ENCODE measurements around the gene WRAP73. TPM values are rescaled to one million over a fixed set of nuclear protein-coding genes. Genes with fewer than 3 reads are reported as not detected.
A peak's percentile ranks its signal among the peaks of the same experiment; 100 is the strongest.
"Not testable (repeated sequence)": the region's sequence is repeated elsewhere in the genome, so short reads cannot be mapped to it uniquely, and the experiment has no call there.

Gene WRAP73
- total RNA-seq, 2 donors from 2014 or later = 24.8 to 25.9 TPM

- peak overlapping the region; percentile 92 for H3K27ac Mint-ChIP-seq
- peaks cover 39% of the 10 kb centered on the region for H3K4me1 Mint-ChIP-seq
- H3K9me3 ChIP-seq (ENCODE audit: control insufficient read depth, low read length, poor library complexity, severe bottlenecking); ATAC-seq; DNase-seq; H3K36me3 Mint-ChIP-seq (ENCODE audit: low read depth); H3K27me3 Mint-ChIP-seq; H3K4me3 Mint-ChIP-seq: not testable (repeated sequence)
These were observed 27.8 kb downstream of the WRAP73 start for GRCh38 chr1:3622102-3622501.

GRCh38 chr1:3621151-3621671 is 28.7 kb downstream of the WRAP73 start:
- not testable (repeated sequence) for H3K9me3 ChIP-seq (ENCODE audit: control insufficient read depth, low read length, poor library complexity, severe bottlenecking); ATAC-seq; H3K27me3 Mint-ChIP-seq; H3K4me3 Mint-ChIP-seq; DNase-seq; H3K36me3 Mint-ChIP-seq (ENCODE audit: low read depth)
- Mint-ChIP-seq H3K4me1 (peaks cover 39% of the 10 kb centered on the region), H3K27ac (peak overlapping the region; percentile 92)

GRCh38 chr1:3620708-3621107 is 29.2 kb downstream of the WRAP73 start:
- Mint-ChIP-seq H3K36me3 (ENCODE audit: low read depth) (no peaks in the 10 kb centered on the region), H3K27me3 (peaks cover 8% of the 10 kb centered on the region), H3K27ac (peak overlapping the region; percentile 87), H3K4me1 (peaks cover 34% of the 10 kb centered on the region), H3K4me3 (no peak overlapping the region)
- no peak for DNase-seq
- no peak for ATAC-seq
- no peaks in the 10 kb centered on the region for H3K9me3 ChIP-seq (ENCODE audit: control insufficient read depth, low read length, poor library complexity, severe bottlenecking)

GRCh38 chr1:3618881-3619671 is 30.8 kb downstream of the WRAP73 start:
- Mint-ChIP-seq H3K4me1 (peaks cover 26% of the 10 kb centered on the region), H3K4me3 (no peak overlapping the region), H3K27ac (peak overlapping the region; percentile 2), H3K36me3 (ENCODE audit: low read depth) (no peaks in the 10 kb centered on the region), H3K27me3 (peaks cover 25% of the 10 kb centered on the region)
- DNase-seq = peak; percentile 57 to 66 (median 58)
- no peaks in the 10 kb centered on the region for H3K9me3 ChIP-seq (ENCODE audit: control insufficient read depth, low read length, poor library complexity, severe bottlenecking)
- peak; percentile 92 for ATAC-seq

- no peak for ATAC-seq
- DNase-seq = no peak
- H3K36me3 Mint-ChIP-seq (ENCODE audit: low read depth) = no peaks in the 10 kb centered on the region
- H3K4me3 Mint-ChIP-seq = no peak overlapping the region
- H3K27me3 Mint-ChIP-seq = peaks cover 30% of the 10 kb centered on the region
- no peak overlapping the region for H3K27ac Mint-ChIP-seq
- peaks cover 21% of the 10 kb centered on the region for H3K4me1 Mint-ChIP-seq
- no peaks in the 10 kb centered on the region for H3K9me3 ChIP-seq (ENCODE audit: control insufficient read depth, low read length, poor library complexity, severe bottlenecking)
These were observed 31.4 kb downstream of the WRAP73 start for GRCh38 chr1:3618531-3618880.

- no peaks in the 10 kb centered on the region for H3K9me3 ChIP-seq (ENCODE audit: control insufficient read depth, low read length, poor library complexity, severe bottlenecking)
- Mint-ChIP-seq H3K27me3 (peaks cover 30% of the 10 kb centered on the region), H3K27ac (no peak overlapping the region), H3K36me3 (ENCODE audit: low read depth) (no peaks in the 10 kb centered on the region), H3K4me1 (peaks cover 16% of the 10 kb centered on the region), H3K4me3 (no peak overlapping the region)
- DNase-seq = no peak
- no peak for ATAC-seq
These were observed 32.0 kb downstream of the WRAP73 start for GRCh38 chr1:3617806-3618345.

GRCh38 chr1:3616861-3617260 is 33.0 kb downstream of the WRAP73 start:
- no peak overlapping the region for H3K4me3 Mint-ChIP-seq

GRCh38 chr1:3614755-3615742 is 34.9 kb downstream of the WRAP73 start:
- H3K27me3 Mint-ChIP-seq = peaks cover 30% of the 10 kb centered on the region
- H3K4me3 Mint-ChIP-seq = no peak overlapping the region
- H3K4me1 Mint-ChIP-seq = peaks cover 15% of the 10 kb centered on the region
- H3K36me3 Mint-ChIP-seq (ENCODE audit: low read depth) = no peaks in the 10 kb centered on the region
- no peak overlapping the region for H3K27ac Mint-ChIP-seq
- no peak for ATAC-seq
- no peak for DNase-seq
- no peaks in the 10 kb centered on the region for H3K9me3 ChIP-seq (ENCODE audit: control insufficient read depth, low read length, poor library complexity, severe bottlenecking)

More at GRCh38 chr1:3616861-3617260, 33.0 kb downstream of the WRAP73 start:
- Mint-ChIP-seq H3K27ac (no peak overlapping the region), H3K27me3 (peaks cover 30% of the 10 kb centered on the region), H3K4me1 (peaks cover 13% of the 10 kb centered on the region), H3K36me3 (ENCODE audit: low read depth) (no peaks in the 10 kb centered on the region)
- no peak for DNase-seq
- ATAC-seq = no peak
- no peaks in the 10 kb centered on the region for H3K9me3 ChIP-seq (ENCODE audit: control insufficient read depth, low read length, poor library complexity, severe bottlenecking)

- Mint-ChIP-seq H3K27me3 (peaks cover 45% of the 10 kb centered on the region), H3K36me3 (ENCODE audit: low read depth) (no peaks in the 10 kb centered on the region), H3K4me3 (peak overlapping the region; percentile 83), H3K4me1 (peaks cover 10% of the 10 kb centered on the region), H3K27ac (no peak overlapping the region)
- no peaks in the 10 kb centered on the region for H3K9me3 ChIP-seq (ENCODE audit: control insufficient read depth, low read length, poor library complexity, severe bottlenecking)
- ATAC-seq = no peak
- DNase-seq = no peak
These were observed 37.8 kb downstream of the WRAP73 start for GRCh38 chr1:3612123-3612522.

- peaks cover 44% of the 10 kb centered on the region for H3K27me3 Mint-ChIP-seq
- no peak within 1 kb of the TSS for H3K27ac Mint-ChIP-seq
- H3K36me3 Mint-ChIP-seq (ENCODE audit: low read depth) = no peaks in the 10 kb centered on the region
- DNase-seq (peak in 2 of 3 donors; percentile 55 to 62), ATAC-seq (peak; percentile 67)
- H3K4me3 Mint-ChIP-seq = peak within 1 kb of the TSS; percentile 83
- H3K4me1 Mint-ChIP-seq = peaks cover 10% of the 10 kb centered on the region
- no peaks in the 10 kb centered on the region for H3K9me3 ChIP-seq (ENCODE audit: control insufficient read depth, low read length, poor library complexity, severe bottlenecking)
These were observed 38.5 kb downstream of the WRAP73 start, which contains the start of gene MEGF6 for GRCh38 chr1:3611170-3612019. MEGF6 (minus strand) TSS chr1:3611508; CDS start chr1:3611268, 240 bp downstream.

- Mint-ChIP-seq H3K27me3 (peaks cover 36% of the 10 kb centered on the region), H3K36me3 (ENCODE audit: low read depth) (no peaks in the 10 kb centered on the region), H3K4me3 (peak overlapping the region; percentile 83), H3K27ac (no peak overlapping the region), H3K4me1 (peaks cover 10% of the 10 kb centered on the region)
- no peaks in the 10 kb centered on the region for H3K9me3 ChIP-seq (ENCODE audit: control insufficient read depth, low read length, poor library complexity, severe bottlenecking)
- DNase-seq (no peak), ATAC-seq (no peak)
These were observed 39.3 kb downstream of the WRAP73 start for GRCh38 chr1:3610527-3611169.
